ENCODE data around the gene LPO.

DNA sequence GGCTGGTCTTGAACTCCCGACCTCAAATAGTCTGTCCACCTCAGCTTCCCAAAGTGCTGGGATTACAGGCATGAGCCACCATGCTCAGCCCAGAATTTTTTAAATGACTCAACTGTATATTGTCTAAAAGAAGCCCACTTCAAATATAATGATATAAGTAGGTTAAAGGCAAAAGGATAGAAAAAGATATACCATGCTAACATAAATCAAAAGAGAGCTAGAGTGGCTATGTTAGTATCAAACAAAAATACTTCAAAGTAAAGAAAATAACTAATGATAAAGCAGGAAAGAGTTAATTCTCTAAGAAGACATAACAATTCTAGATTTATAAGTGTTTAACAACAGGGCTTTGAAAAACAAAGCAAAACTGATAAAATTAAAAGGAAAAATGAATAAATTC is 55.6 kb downstream of the LPO start:
- no peak for TF ChIP-seq EZH2 (IDR thresholded peaks at IDR 0.05; ENCODE audit: low read length, missing control alignments)
- TF ChIP-seq, protein P1, sequence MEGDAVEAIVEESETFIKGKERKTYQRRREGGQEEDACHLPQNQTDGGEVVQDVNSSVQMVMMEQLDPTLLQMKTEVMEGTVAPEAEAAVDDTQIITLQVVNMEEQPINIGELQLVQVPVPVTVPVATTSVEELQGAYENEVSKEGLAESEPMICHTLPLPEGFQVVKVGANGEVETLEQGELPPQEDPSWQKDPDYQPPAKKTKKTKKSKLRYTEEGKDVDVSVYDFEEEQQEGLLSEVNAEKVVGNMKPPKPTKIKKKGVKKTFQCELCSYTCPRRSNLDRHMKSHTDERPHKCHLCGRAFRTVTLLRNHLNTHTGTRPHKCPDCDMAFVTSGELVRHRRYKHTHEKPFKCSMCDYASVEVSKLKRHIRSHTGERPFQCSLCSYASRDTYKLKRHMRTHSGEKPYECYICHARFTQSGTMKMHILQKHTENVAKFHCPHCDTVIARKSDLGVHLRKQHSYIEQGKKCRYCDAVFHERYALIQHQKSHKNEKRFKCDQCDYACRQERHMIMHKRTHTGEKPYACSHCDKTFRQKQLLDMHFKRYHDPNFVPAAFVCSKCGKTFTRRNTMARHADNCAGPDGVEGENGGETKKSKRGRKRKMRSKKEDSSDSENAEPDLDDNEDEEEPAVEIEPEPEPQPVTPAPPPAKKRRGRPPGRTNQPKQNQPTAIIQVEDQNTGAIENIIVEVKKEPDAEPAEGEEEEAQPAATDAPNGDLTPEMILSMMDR (conservative IDR thresholded peaks at IDR 0.05 in 1 of 2, IDR thresholded peaks at IDR 0.05 in 1 of 2; ENCODE audit: low read depth in 1 of 2, low read length in 2 of 2) = no peak
